Heart right ventricle (tissue), 16 donors: ENCODE measurements around the gene COG4. TPM values are rescaled to one million over a fixed set of nuclear protein-coding genes. Genes with fewer than 3 reads are reported as not detected.

Experiments used
- ATAC-seq, 8 donors: fragments of 200-7000 bp; cut with Tn5 transposase; one replicate each; pipeline ENCODE4 v1.9.1; 2020; ENCODE audit warnings: mild to moderate bottlenecking in 8 of 8, moderate library complexity in 8 of 8, moderate number of reproducible peaks in 1 of 8
- DNase-seq, 2 donors: peaks; one replicate each; pipeline ENCODE4 v3.0.0-alpha.2; 2020
- H3K27ac ChIP-seq, 10 donors: fragments of 200-600 bp; sonication (generic) in 2 of 10; one replicate each; pipeline versions ENCODE4 v1.5.0 to v1.8.0; 2020 to 2022; ENCODE audit warnings: mild to moderate bottlenecking in 3 of 10
- H3K27me3 ChIP-seq, 7 donors: fragments of 200-600 bp; one replicate each; pipeline ENCODE4 v1.8.0; 2021 to 2022; ENCODE audit warnings: mild to moderate bottlenecking in 2 of 7
- H3K36me3 ChIP-seq, 9 donors: fragments of 200-600 bp; sonication (generic) in 1 of 9; one replicate each; pipeline versions ENCODE4 v1.5.0 to v1.8.0; 2020 to 2022; ENCODE audit warnings: mild to moderate bottlenecking in 2 of 9
- H3K4me1 ChIP-seq, 9 donors: fragments of 200-600 bp; sonication (generic) in 1 of 9; one replicate each; pipeline versions ENCODE4 v1.5.0 to v1.8.0; 2020 to 2022; ENCODE audit warnings: mild to moderate bottlenecking in 4 of 9
- H3K4me3 ChIP-seq, 10 donors: fragments of 200-600 bp; sonication (generic) in 2 of 10; one replicate each; pipeline versions ENCODE4 v1.5.0 to v1.8.0; 2020 to 2022; ENCODE audit warnings: mild to moderate bottlenecking in 7 of 10, moderate library complexity in 2 of 10
- H3K9me3 ChIP-seq, 11 donors: fragments of 200-600 bp in 10 of 11; sonication (generic) in 2 of 11; one replicate each; pipeline versions ENCODE4 v1.5.0 to v1.8.0; 2013 to 2022; ENCODE audit warnings: mild to moderate bottlenecking in 2 of 11, control low read depth in 1 of 11, moderate library complexity in 1 of 11
- WGBS, 2 donors: extraction: QIAGEN DNeasy Blood & Tissue Kit; methylation state at CpG; one replicate each; pipeline ENCODE4 v1.1.7; 2013; ENCODE audit warnings: inconsistent platforms in 1 of 2; 5-methylcytosine and 5-hydroxymethylcytosine counted together
- intact Hi-C, 10 donors: fragments of 100-400 bp; cut with DNase I; formaldehyde crosslinking; loops; one replicate each; pipeline versions ENCODE4 v1.11.1 to v1.14.2; 2022
- polyA plus RNA-seq, 2 donors: library from polyadenylated mRNA; stranded (reverse); fragments of 200-250 nt; gene quantifications; one replicate each; pipeline ENCODE4 v1.2.3, GENCODE V29; 2013
- total RNA-seq, 10 donors: library from RNA; stranded (reverse); fragmentation: NEBNext Ultra II Directional in 3 of 10; extraction: Animal tissue kit (Norgen Biotek cat#: 25700) in 3 of 10; gene quantifications; one replicate each; pipeline versions ENCODE4 v1.2.1 to v1.2.4, GENCODE V29; 2021 to 2023
- TF ChIP-seq, protein P1 (sequence below), 9 donors: fragments of 200-600 bp; sonication (generic) in 2 of 9; IDR thresholded peaks; one replicate each; pipeline versions ENCODE4 v1.5.0 to v1.8.0; 2021 to 2022; ENCODE audit warnings: antibody characterized with exemption in 9 of 9, mild to moderate bottlenecking in 5 of 9, moderate library complexity in 1 of 9
- donor health status: Arrhythmogenic right ventricular cardiomyopathy.
- donor health status: ischemic (EF 13 %, LVEDD 7.1; RV severe dilation, severe dysfunction).
- donor health status: healthy with polysubstance abuse.
- donor health status: DM: no; HTN: yes; CAD: no.
- donor health status: DM: no; HTN: no; CAD: no.
- donor health status: ischemic (EF 25% LVEDD 6.9; RV normal size, moderate dysfunction).
- donor health status: ischemic (EF 25% LVEDD 5.7; RV mildly dilated, moderate dysfunction).
- donor health status: healthy.
- donor health status: DM: yes; HTN: yes; CAD: no.
- donor health status: Ischemic cardiomyopathy.
- donor health status: ischemic (EF 35%, LVEDD 5.7; RV mildly dilated, moderate dysfunction).
- donor health status: nonischemic (EF 11% LVEDD 7.7; RV severe dilation, severe dysfunction).
- donor health status: DM: yes; HTN: yes; CAD: no.
- donor health status: PGD.
- donor health status: ischemic (EF 29% LVEDD 5.4; RV normal size, mild dysfunction).
- donor health status: nonischemic (EF 23%, LVEDD 6.1; RV moderate dilation, normal function).

Gene COG4
- total and polyA plus RNA-seq, 12 donors: 29.3 to 56.8 (median 40.5) TPM

DNA sequence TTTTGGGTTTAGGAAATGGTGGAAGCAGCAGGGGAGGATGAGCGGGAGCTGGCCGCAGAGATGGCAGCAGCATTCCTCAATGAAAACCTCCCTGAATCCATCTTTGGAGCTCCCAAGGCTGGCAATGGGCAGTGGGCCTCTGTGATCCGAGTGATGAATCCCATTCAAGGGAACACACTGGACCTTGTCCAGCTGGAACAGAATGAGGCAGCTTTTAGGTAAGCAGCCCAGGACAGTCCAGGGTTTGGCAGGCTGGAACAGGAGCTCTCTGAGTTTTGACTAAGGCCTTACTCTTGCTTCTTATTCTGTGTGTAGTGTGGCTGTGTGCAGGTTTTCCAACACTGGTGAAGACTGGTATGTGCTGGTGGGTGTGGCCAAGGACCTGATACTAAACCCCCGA, 41.7 kb upstream of the COG4 start:
- Histone ChIP-seq H3K27ac (no peak overlapping the region), H3K4me1 (peaks cover 0 to 3% (median 0%) of the 10 kb centered on the region in 9 donors), H3K27me3 (no peaks in the 10 kb centered on the region), H3K9me3 (no peaks in the 10 kb centered on the region), H3K36me3 (peaks cover 20 to 100% (median 93%) of the 10 kb centered on the region in 9 donors), H3K4me3 (no peak overlapping the region)
- intact Hi-C loops: loop anchor here in 2 of 10 donors (10.0 kb wide), 2 partner anchors 90 to 200 kb away; no protein-coding TSS in a partner anchor
- peak in 3 of 8 donors; percentile 10 to 29 (median 14) for ATAC-seq
- DNase-seq: no peak
- TF ChIP-seq, protein P1, sequence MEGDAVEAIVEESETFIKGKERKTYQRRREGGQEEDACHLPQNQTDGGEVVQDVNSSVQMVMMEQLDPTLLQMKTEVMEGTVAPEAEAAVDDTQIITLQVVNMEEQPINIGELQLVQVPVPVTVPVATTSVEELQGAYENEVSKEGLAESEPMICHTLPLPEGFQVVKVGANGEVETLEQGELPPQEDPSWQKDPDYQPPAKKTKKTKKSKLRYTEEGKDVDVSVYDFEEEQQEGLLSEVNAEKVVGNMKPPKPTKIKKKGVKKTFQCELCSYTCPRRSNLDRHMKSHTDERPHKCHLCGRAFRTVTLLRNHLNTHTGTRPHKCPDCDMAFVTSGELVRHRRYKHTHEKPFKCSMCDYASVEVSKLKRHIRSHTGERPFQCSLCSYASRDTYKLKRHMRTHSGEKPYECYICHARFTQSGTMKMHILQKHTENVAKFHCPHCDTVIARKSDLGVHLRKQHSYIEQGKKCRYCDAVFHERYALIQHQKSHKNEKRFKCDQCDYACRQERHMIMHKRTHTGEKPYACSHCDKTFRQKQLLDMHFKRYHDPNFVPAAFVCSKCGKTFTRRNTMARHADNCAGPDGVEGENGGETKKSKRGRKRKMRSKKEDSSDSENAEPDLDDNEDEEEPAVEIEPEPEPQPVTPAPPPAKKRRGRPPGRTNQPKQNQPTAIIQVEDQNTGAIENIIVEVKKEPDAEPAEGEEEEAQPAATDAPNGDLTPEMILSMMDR (IDR thresholded peaks at IDR 0.05): no peak
- 73 to 78% methylated on average over 4 of the region's 4 CpGs for WGBS, 2 donors

DNA sequence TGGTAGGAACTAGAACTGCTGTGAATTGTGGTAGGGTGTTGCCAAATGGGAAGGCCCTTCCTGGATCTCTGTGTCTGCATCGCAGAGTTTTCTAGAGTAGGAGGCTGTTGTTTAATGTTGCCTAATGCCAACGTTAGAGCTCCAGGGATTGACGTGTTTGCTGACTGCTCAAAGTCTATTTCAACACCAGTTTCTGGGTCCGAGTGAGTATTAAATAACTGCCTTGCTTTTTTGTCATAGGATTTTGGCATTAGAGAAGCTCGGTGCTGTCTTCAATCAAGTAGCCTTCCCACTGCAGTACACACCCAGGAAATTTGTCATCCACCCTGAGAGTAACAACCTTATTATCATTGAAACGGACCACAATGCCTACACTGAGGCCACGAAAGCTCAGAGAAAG, 40.3 kb upstream of the COG4 start:
- H3K27ac ChIP-seq: no peak overlapping the region
- DNase-seq (no peak), ATAC-seq (no peak)
- 75 to 78% methylated on average over 7 of the region's 7 CpGs for WGBS, 2 donors
- no peaks in the 10 kb centered on the region for H3K9me3 ChIP-seq
- no peaks in the 10 kb centered on the region for H3K27me3 ChIP-seq
- TF ChIP-seq, protein P1 (IDR thresholded peaks at IDR 0.05): no peak
- H3K4me3 ChIP-seq: no peak overlapping the region
- peaks cover 14 to 100% (median 91%) of the 10 kb centered on the region in 9 donors for H3K36me3 ChIP-seq
- intact Hi-C loops: loop anchor here in 2 of 10 donors (10.0 kb wide), 2 partner anchors 91 to 199 kb away; no protein-coding TSS in a partner anchor
- peaks cover 0 to 3% (median 0%) of the 10 kb centered on the region in 9 donors for H3K4me1 ChIP-seq

DNA sequence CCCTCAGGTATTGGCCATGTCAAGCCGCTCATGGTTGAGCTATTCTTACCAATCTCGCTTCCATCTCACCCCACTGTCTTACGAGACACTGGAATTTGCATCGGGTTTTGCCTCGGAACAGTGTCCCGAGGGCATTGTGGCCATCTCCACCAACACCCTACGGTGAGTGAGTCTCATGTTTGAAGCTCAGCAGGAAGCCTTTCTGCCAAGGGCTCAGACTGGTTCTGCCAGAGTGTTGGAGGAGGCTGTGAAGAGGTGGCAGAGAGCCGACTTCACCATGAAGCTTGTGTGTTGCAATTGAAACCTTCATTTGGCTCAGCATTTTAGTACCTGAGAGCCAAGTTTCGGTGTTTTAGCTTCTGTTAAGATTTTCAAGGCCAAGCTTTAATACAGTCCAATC, 38.3 kb upstream of the COG4 start:
- H3K9me3 ChIP-seq: no peaks in the 10 kb centered on the region
- no peak overlapping the region for H3K27ac ChIP-seq
- no peaks in the 10 kb centered on the region for H3K27me3 ChIP-seq
- DNase-seq: no peak
- H3K4me3 ChIP-seq: no peak overlapping the region
- 91 to 94% methylated on average over 9 of the region's 9 CpGs for WGBS, 2 donors
- peaks cover 0 to 3% (median 0%) of the 10 kb centered on the region in 9 donors for H3K4me1 ChIP-seq
- H3K36me3 ChIP-seq: peaks cover 16 to 100% (median 97%) of the 10 kb centered on the region in 9 donors
- intact Hi-C loops: loop anchor here in 2 of 10 donors (10.0 kb wide), 2 partner anchors 93 to 197 kb away; no protein-coding TSS in a partner anchor
- ATAC-seq: no peak
- TF ChIP-seq, protein P1 (IDR thresholded peaks at IDR 0.05): no peak

DNA sequence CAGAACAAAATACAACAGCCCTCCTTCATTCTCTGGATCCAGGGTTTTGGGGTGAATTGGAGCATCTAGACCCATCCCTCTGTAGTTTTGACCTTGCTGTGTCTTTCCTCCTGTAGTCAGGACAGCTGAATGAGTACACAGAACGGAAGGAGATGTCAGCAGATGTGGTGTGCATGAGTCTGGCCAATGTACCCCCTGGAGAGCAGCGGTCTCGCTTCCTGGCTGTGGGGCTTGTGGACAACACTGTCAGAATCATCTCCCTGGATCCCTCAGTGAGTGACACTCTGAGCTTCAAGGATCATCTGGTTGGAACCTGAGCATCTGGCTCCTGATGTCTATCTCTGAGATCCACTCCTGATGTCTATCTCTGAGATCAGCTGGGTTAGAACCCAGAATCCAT, 32.7 kb upstream of the COG4 start:
- no peaks in the 10 kb centered on the region for H3K27me3 ChIP-seq
- no peaks in the 10 kb centered on the region for H3K9me3 ChIP-seq
- peaks cover 6 to 100% (median 80%) of the 10 kb centered on the region in 9 donors for H3K36me3 ChIP-seq
- TF ChIP-seq, protein P1 (IDR thresholded peaks at IDR 0.05): no peak
- intact Hi-C loops: no loop called here
- WGBS, 2 donors: 50 to 56% methylated on average over 3 of the region's 3 CpGs
- peaks cover 0 to 22% (median 6%) of the 10 kb centered on the region in 9 donors for H3K4me1 ChIP-seq
- peak in 3 of 8 donors; percentile 38 to 65 (median 51) for ATAC-seq
- no peak for DNase-seq
- no peak overlapping the region for H3K4me3 ChIP-seq
- H3K27ac ChIP-seq: peak overlapping the region in 1 of 10 donors; percentile 23
